Mucosa of rectum (tissue), 2 donors: ENCODE measurements around the gene SSX2IP.

ENCODE experiments used
- H3K27ac ChIP-seq, 2 donors: one replicate each; pipeline ENCODE4 v1.7.0; 2013; ENCODE audit warnings: inconsistent platforms in 2 of 2, low read depth in 2 of 2, low read length in 2 of 2
- H3K27me3 ChIP-seq, 2 donors: one replicate each; pipeline ENCODE4 v1.7.0; 2013; ENCODE audit warnings: low read length in 2 of 2; ENCODE audit not compliant: control insufficient read depth in 2 of 2, insufficient read depth in 2 of 2
- H3K36me3 ChIP-seq, 2 donors: one replicate each; pipeline ENCODE4 v1.7.0; 2013; ENCODE audit warnings: low read length in 2 of 2; ENCODE audit not compliant: control insufficient read depth in 2 of 2, insufficient read depth in 2 of 2
- H3K4me1 ChIP-seq, 2 donors: one replicate each; pipeline ENCODE4 v1.7.0; 2013; ENCODE audit warnings: low read length in 2 of 2, mild to moderate bottlenecking in 1 of 2; ENCODE audit not compliant: control insufficient read depth in 2 of 2, insufficient read depth in 2 of 2
- H3K4me3 ChIP-seq, 2 donors: one replicate each; pipeline ENCODE4 v1.7.0; 2013; ENCODE audit warnings: low read length in 2 of 2
- H3K9ac ChIP-seq, 2 donors: one replicate each; pipeline ENCODE4 v1.7.0; 2013; ENCODE audit warnings: low read length in 2 of 2, low read depth in 1 of 2, mild to moderate bottlenecking in 1 of 2
- H3K9me3 ChIP-seq, 2 donors: one replicate each; pipeline ENCODE4 v1.7.0; 2013; ENCODE audit warnings: low read length in 2 of 2; ENCODE audit not compliant: control insufficient read depth in 2 of 2
- donor health status: healthy.
- donor health status: Normal muscosa, but diverticular disease.

Gene SSX2IP

DNA sequence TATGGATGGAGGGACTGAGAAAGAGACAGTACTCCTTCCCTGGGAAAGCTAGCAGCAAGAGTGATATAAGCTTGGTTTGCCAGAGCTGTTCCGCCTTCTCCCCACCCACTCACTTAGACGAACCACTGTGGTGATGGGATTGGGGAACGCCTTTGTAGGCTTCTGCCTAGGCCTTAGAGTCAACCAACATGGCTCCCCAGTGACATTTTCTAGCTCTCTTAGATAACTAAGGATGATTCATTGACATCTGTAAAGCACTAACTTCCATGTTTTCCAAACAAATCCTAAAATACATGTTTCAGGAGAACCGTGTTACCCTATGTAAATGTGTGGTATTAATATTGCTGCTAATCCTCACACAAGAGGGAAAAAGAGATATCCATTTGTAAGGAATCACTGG is 21.6 kb upstream of the SSX2IP start:
- Histone ChIP-seq H3K4me1 (no peaks in the 10 kb centered on the region), H3K27me3 (no peaks in the 10 kb centered on the region), H3K36me3 (no peaks in the 10 kb centered on the region), H3K4me3 (no peak overlapping the region), H3K27ac (no peak overlapping the region), H3K9ac (no peak overlapping the region), H3K9me3 (no peaks in the 10 kb centered on the region)

GRCh38 chr1:84711121-84711520 is 20.9 kb upstream of the SSX2IP start:
- Histone ChIP-seq H3K27ac (no peak overlapping the region), H3K9me3 (no peaks in the 10 kb centered on the region), H3K9ac (no peak overlapping the region)

DNA sequence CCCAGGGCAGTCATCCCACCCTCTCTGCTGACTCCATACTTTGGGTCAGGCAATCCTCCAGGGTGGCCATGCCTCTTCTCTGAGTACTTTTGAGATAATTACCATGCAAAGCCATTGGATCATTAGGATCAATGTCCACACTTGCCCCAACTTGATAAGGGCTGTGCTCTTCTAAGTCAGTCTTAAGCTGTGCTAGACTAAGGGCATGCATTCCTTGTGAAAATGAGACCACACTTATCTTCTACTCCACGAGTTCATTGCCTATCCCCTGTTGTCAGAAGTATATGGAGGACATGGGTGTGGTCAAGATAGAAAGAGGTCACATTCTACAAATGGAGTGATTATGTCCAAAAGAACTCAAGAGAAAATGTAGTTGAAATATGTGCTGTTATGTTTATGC is 18.9 kb upstream of the SSX2IP start:
- no peaks in the 10 kb centered on the region for H3K9me3 ChIP-seq
- no peaks in the 10 kb centered on the region for H3K4me1 ChIP-seq
- no peaks in the 10 kb centered on the region for H3K36me3 ChIP-seq
- no peak overlapping the region for H3K4me3 ChIP-seq
- H3K27me3 ChIP-seq: no peaks in the 10 kb centered on the region
- no peak overlapping the region for H3K9ac ChIP-seq
- no peak overlapping the region for H3K27ac ChIP-seq

More at GRCh38 chr1:84711121-84711520, 20.9 kb upstream of the SSX2IP start:
- Histone ChIP-seq H3K27me3 (no peaks in the 10 kb centered on the region), H3K36me3 (no peaks in the 10 kb centered on the region), H3K4me3 (no peak overlapping the region), H3K4me1 (no peaks in the 10 kb centered on the region)

- H3K9ac ChIP-seq: no peak overlapping the region
- H3K27ac ChIP-seq: no peak overlapping the region
- no peaks in the 10 kb centered on the region for H3K27me3 ChIP-seq
- no peaks in the 10 kb centered on the region for H3K4me1 ChIP-seq
- no peak overlapping the region for H3K4me3 ChIP-seq
- no peaks in the 10 kb centered on the region for H3K9me3 ChIP-seq
- no peaks in the 10 kb centered on the region for H3K36me3 ChIP-seq
These were observed 17.8 kb upstream of the SSX2IP start for GRCh38 chr1:84708031-84708430.

DNA sequence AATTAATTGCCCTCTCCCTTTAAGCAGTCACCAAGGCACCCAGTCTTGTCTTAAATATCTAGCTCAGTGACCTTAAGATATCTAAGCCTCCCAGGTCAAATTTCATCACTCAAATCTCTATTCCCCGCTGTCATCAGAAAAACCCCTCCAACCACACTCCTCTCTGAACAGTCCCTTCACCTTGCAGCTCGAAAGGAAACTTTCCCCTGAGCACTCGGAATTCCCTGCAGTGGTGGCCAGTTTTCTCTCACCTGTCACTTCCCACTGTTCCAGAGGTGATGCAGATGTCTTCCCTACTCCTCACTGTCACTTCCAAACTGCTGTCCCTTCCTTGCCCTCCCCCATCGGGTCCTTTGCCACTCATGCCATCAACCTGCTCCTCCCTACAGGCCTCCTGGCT is 15.3 kb upstream of the SSX2IP start:
- H3K4me3 ChIP-seq: no peak overlapping the region
- no peaks in the 10 kb centered on the region for H3K36me3 ChIP-seq
- no peak overlapping the region for H3K9ac ChIP-seq
- H3K9me3 ChIP-seq: no peaks in the 10 kb centered on the region
- no peaks in the 10 kb centered on the region for H3K4me1 ChIP-seq
- no peak overlapping the region for H3K27ac ChIP-seq
- no peaks in the 10 kb centered on the region for H3K27me3 ChIP-seq

DNA sequence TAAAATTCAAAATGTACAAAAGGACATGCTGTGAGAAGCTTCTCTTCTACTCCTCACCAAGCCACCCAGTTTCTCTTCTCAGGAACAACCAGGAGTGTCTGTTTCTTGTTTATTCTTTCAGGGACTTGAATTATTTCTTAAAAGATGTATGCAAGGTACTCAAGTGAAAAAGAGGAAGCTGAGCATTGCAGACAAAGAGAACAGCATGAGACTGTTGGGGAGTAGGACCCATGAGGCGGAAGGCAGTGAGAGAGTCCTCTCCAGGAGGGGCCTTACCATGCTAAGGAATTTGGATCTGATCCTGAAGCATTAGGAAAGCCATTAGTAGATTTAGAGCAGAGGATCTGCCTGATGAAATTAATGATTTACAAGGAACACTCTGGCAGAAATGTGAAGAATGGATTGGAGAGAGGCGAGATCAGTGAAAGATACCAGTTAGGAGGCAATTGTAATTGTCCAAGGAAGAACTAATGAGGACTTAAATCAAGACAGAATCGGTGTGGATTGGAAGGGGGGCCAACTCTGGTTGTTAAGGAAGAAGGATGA is 14.7 kb upstream of the SSX2IP start:
- H3K27ac ChIP-seq: no peak overlapping the region

DNA sequence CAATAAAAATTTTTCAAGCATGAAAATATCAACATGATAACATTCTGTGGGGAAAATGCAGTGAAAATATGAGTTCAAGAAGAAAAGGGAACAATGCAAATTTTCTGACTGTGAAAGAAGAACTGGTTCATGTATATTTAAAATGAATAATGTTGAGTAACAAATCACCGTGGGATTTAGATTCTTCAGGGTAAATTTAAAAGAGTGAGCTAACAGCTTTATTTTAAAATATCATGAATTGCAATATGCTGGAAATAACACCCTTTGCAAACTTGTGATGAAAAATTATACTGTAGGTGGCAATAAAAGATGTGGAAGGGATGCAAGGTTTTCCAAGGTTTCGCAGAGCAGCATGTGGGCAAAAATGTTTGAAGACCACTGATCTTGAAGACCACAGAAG is 13.2 kb upstream of the SSX2IP start:
- Histone ChIP-seq H3K4me3 (no peak overlapping the region), H3K9ac (no peak overlapping the region), H3K9me3 (no peaks in the 10 kb centered on the region), H3K4me1 (peaks cover 0 to 3% of the 10 kb centered on the region in 2 donors), H3K36me3 (no peaks in the 10 kb centered on the region), H3K27me3 (no peaks in the 10 kb centered on the region), H3K27ac (no peak overlapping the region)

More for the DNA sequence above, 14.7 kb upstream of the SSX2IP start:
- Histone ChIP-seq H3K4me3 (no peak overlapping the region), H3K27me3 (no peaks in the 10 kb centered on the region), H3K36me3 (no peaks in the 10 kb centered on the region), H3K9ac (no peak overlapping the region), H3K4me1 (no peaks in the 10 kb centered on the region), H3K9me3 (no peaks in the 10 kb centered on the region)

DNA sequence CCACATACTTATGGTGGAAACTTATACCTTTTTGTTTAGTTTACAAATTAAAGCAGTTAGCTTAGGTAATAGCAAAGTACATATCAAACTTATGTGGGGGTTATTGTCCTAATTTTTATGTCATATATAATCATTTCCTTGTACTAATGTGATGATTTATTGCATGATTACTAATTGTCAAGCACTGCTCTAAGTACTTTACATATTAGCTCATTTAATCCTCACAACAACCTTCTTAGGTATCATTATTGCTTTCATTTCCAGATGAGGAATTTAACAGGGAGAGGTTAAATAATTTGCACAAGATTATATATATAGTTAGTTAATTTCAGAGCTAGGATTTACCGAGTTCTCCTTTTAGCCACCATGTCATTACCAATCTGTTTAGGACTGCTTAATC is 11.9 kb upstream of the SSX2IP start:
- no peak overlapping the region for H3K9ac ChIP-seq
- H3K27ac ChIP-seq: no peak overlapping the region

DNA sequence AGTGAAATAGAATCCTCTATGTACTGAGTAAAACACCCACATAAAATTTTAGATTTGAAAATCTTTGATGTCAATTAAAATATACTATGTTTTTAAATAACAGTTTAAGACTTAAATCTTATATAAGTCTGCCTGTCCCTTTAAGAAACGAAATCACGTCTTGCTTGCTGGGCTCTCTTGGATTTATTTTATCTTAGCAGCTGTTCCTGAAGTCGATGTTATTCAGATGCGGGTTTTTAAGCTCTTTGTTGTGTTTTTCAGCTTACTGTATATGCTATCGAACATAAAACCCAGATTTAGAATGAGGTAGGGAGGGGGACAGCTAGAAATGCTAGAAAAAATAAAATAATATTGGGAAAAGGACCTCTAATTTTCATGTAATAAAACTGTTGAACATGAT is 11.1 kb upstream of the SSX2IP start:
- H3K4me3 ChIP-seq: no peak overlapping the region
- H3K27me3 ChIP-seq: no peaks in the 10 kb centered on the region
- H3K4me1 ChIP-seq: peaks cover 0 to 9% of the 10 kb centered on the region in 2 donors
- no peaks in the 10 kb centered on the region for H3K36me3 ChIP-seq
- H3K27ac ChIP-seq: no peak overlapping the region
- H3K9me3 ChIP-seq: no peaks in the 10 kb centered on the region
- no peak overlapping the region for H3K9ac ChIP-seq

More for the DNA sequence above, 11.9 kb upstream of the SSX2IP start:
- H3K4me3 ChIP-seq: no peak overlapping the region
- no peaks in the 10 kb centered on the region for H3K27me3 ChIP-seq
- H3K4me1 ChIP-seq: peaks cover 0 to 9% of the 10 kb centered on the region in 2 donors
- no peaks in the 10 kb centered on the region for H3K9me3 ChIP-seq
- H3K36me3 ChIP-seq: no peaks in the 10 kb centered on the region

- H3K4me3 ChIP-seq: no peak overlapping the region
- H3K9me3 ChIP-seq: no peaks in the 10 kb centered on the region
- H3K36me3 ChIP-seq: no peaks in the 10 kb centered on the region
- no peak overlapping the region for H3K9ac ChIP-seq
- no peaks in the 10 kb centered on the region for H3K27me3 ChIP-seq
- H3K27ac ChIP-seq: no peak overlapping the region
- H3K4me1 ChIP-seq: peaks cover 0 to 9% of the 10 kb centered on the region in 2 donors
These were observed 9.8 kb upstream of the SSX2IP start for GRCh38 chr1:84700070-84700469.
